ENCODE results near the gene EDNRA.
"Not testable (repeated sequence)": the region's sequence is repeated elsewhere in the genome, so short reads cannot be mapped to it uniquely, and the experiment has no call there.

EDNRA gene

DNA sequence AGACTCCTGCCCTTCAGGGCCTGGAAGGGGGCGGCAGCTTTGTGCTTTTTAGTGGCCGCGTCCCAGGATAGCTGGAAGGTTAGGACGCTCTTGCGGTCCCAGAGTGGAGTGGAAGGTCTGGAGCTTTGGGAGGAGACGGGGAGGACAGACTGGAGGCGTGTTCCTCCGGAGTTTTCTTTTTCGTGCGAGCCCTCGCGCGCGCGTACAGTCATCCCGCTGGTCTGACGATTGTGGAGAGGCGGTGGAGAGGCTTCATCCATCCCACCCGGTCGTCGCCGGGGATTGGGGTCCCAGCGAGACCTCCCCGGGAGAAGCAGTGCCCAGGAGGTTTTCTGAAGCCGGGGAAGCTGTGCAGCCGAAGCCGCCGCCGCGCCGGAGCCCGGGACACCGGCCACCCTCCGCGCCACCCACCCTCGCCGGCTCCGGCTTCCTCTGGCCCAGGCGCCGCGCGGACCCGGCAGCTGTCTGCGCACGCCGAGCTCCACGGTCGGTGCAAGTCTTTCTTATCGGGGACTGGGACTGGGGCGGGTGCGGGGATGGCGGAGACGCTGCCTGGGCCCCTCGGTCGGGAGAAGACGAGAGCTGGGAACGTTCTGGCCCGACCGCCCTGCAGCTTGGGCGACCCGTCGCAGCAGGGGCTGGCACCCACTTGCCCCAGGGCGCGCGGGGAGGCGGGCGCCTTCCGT is at the start of gene EDNRA:
Gene EDNRA, plus strand, starts transcription at position 207 of the 686 bp plus-strand sequence. CDS start 4,585 bp downstream, outside the sequence.
- DNase-seq = no peak

DNA sequence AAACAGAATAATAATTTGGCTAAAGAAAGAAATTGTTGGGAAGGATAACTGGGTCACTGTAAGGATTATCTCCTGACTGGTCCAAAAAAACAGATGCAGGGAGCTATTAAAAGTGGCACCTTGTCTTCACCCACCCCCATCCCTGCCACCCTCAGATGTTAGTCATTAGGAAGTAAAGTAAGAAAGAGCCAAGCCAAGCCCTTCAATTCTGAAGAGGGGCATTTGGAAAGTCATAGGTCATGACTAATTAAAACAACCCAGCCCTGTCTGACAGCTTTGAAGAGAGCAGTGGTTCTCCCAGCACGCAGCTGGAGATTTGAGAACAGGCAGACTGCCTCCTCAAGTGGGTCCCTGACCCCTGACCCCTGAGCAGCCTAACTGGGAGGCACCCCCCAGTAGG is 46.5 kb upstream of the EDNRA start:
- DNase-seq = not testable (repeated sequence)

DNA sequence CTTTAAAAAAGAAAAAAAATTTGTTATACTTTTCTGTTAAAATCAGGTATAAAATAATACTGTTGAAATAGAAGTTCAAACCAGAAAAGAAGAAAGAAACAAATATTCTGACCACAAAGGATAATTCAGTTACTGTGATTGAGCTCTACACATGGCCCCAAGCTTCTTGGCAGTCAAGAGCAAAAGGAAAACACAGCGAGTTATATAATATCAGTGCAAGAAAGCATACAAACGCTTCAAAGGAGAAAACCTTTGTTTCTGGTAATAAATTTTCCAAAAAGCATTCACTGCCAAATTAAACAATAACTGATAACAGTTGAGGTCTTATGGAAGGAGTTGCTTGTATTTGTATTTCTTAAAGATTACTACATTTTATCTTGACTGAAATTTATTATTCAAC is 40.5 kb upstream of the EDNRA start:
- no peak for DNase-seq

DNA sequence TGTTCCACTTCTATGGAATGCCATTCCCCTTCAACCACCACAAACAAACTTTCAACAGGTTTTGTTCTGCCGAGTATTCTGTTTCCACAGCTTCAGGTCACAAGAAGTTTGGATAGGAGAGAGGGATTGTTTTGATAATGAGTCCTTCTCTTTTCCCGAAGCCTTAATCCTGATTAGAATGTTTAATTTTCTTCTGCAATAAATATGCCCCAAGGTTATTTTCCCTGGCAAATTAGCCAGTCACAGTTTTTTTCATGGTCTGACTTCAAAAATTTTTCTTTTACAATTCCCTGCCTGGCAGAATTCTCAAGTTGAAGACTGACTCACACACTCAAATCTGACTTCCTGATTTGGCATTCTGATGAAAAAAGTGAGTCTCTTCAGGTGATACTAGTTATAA is 33.1 kb upstream of the EDNRA start:
- DNase-seq = no peak

DNA sequence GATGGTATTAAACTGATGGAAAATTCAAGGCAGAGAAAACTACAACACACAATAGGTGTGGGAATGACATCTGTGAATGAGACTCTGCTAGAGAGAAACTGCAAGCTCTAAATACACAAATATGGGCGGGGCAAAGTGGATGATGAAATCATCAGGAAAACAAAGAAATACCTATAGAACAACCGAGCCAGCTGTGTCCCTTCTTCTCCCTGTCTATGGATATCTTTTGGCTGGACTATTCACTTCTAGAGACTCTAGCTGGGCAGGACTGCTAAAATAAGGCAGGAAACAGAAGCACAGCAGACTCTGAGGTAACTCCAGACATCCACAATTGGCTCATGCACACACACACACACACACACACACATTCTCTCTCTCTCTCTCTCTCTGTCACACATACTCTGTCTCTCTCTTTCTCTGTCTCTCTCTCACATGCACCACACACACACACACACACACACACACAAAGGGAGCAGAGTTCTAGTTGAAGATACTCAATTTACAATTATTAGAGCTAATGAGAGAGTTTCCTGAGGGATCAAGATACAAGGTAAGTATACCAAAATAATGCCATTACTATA is 27.2 kb upstream of the EDNRA start:
- no peak for DNase-seq

DNA sequence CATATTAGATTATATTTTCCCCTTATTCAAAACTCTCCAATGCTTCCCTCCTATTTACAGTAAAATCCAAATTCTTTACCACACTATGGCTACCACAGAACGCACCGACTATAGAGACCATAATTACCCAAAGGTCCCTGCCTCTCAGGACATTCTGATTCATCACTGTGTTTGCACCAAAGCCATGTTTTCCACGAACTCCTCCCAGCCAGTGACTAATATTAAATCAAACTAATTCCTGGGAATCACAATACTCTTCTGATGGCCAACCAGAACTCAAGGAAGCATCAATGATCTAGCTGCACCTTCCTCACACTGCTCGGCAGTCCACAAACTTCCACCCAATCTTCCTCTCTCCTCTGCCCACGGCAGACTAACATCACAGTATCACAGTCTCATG is 24.2 kb upstream of the EDNRA start:
- DNase-seq = no peak

DNA sequence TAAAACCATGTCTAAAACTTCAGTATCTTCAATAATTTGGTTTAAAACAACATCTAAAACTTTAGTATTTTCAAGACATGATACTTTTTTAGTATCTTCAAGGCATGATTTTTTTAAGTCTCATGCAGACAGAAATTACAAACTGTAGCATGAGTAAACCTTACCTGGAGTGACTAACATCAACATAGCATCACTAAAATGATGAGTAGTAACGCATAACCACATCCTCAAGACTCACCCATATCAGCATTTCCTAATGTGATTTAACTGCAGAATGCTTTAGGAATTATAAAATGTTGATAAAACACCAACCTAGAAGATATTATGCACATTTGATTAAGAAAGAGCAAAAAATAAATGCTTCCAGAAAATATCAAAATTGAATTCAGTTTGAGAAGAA is 19.7 kb upstream of the EDNRA start:
- DNase-seq = no peak

DNA sequence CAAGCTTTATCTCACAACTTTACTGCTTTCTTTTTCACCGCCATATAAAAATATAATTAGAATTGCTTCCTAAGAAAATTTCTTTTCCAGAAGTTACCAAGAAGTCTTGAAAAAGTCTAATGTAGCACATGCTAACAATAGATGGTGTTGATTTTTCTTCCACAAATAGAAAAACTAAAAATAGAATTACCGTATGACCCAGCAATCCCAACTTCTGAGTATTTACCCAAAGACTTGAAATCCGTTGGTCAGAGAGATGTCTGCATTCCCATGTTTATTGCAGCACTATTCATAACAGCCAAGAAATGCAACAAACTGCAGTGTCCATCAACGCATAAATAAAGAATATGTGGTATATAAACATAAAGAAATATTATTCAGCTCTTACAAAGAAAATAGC is 17.8 kb upstream of the EDNRA start:
- no peak for DNase-seq

DNA sequence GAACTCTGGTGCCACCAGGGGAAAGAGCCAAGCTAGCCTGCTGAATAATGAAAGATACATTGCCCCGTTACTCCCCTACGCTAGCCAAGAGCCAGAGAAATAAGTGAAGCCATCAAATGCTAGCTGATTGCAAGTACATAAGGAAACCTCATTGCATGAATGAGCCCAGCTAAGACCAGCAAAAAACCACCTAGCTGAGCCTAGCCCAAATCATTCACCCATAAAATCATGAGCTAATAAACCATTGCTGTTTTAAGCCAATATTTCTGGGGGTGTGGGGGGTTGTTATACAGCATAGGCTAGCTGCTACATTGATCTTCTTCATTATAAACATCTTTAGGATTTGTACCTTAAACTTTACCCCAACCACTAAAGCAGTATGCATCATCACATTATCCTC is 15.4 kb upstream of the EDNRA start:
- DNase-seq = no peak

DNA sequence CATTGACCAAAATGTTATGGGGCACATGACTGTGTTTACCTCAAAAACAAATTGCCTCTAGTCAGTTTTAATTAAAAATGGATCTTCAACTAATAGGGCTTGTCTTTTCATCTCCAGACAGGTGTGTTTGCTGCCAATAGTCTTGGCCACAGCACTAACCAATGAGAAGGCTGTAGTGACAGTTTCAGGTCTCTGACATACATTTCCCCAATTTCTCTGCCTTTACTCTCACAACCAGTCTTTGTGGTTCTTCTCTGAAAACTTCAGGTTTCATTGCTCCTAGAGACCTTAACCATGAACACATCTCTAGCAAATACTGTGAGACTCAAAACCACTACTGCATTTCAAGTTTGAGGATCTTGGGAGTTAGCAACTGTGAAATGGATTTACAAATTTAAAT is 3.5 kb upstream of the EDNRA start:
- no peak for DNase-seq

DNA sequence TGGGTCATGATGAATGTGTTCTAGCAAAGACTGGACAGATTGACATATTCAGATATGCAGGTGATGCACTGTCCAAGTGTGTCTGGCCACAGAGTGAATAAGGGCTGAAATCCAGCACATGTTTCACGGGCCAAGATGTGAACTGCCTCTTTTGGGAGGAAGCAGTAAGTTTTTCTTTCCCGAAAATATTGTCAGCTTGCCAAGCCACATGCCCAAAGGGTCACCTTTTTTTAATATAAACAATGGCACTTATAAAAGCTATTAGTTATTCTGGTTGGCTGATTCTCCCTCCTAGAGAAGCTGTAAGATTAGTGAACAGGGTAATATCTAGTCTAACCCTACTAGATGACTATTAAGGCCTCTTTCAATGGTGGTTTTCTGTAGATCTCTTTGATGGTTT is 1.5 kb upstream of the EDNRA start:
- DNase-seq = no peak

DNA sequence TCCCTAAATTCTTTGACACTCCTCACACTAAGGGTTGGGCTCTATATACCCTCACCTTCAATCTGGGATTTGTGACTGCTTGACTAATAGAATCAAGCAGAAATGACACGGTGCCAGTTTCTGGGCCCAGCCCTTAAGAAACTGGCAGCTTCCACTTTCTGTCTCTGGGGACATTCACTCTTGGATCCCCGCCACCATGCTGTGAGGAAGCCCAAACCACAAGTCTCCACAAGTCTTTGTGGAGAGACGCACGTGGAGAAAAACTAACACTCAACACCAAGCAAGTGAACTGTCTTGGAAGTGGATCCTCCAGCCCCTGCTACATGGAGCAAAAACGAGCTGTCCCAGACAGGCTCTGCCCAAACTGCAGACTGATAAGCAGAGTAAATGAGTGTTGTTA is 1.1 kb upstream of the EDNRA start:
- no peak for DNase-seq

DNA sequence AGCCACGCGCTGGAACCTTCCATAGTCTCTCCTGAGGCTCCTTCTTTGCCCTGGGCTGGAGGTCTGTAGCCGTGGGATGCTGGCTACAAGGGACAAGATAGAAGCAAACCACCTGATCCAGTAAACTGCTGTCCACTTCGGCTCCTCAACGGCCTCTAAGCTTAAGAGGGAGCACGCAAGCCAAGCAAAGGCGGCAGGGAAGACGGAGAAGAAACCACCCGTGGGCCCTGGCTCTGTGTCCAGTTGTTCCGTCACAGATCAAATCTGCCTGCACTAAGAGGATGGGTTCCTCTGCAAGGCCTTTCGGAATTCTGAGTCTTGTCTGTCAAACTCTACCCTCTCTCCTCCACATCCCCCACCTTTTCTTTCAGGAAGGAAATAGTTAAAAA is 401 bp upstream of the EDNRA start:
- DNase-seq = no peak

DNA sequence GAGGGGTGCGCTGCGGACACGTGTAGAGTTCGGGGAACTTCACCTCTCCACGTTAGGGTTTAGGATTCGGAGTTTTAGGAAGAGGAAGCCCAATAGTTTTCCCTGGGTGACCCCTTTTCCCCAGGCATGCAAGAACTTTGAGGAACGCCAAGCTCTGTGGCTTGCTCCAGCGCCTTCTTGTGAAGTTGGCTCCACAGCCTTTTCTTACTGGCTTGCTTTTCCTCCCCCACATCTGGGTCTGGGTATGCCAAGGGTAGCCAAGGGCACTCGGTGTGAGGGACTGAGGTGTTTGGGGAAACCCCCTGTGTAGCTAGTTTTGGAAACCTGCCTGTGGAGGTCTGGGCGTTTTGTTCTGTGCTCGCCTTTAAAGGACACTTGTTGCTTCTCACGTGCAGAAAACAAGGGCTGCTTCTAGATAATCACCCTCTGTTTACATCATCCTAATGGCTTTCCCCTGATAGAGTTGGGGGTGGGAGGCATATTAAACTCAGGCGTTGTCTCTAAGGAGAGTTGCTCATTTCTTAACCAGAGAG is 746 bp downstream of the EDNRA start:
- no peak for DNase-seq

DNA sequence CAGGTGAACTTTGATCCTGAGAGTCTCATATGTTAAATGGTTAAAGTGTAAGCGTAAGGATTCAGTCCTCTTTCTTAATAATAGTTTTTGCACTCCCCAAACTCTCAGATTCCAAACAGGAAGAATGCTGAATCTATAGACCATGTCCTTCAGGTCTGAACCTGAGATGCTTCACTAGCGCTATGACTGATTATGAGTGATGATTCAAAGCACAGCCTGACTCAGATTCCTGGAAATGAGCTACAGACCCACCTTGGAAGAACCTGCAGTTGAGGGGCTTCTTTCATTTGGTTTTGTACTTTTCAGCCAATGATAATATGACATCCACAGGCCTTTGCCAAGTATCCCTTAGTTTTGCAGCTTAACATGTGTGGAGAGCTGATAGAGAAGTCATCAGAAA is 1.4 kb downstream of the EDNRA start:
- no peak for DNase-seq

DNA sequence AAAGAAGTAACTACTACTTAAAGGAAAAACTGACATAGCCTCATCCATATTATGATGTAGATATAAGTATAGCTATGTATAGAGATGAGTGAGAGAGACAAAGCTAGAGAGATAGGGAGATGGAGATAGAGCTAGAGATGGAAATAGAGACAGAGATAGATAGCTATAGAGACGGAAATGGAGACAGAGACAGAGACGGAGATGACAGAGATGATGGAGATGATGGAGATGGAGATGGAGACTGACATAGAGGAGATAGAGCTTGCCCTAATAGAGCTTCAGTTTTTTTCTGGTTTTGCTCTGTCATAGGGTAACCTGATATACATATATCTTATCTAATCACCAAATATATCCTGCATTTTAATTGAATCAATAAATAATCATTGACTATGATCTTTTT is 4.3 kb downstream of the EDNRA start:
- no peak for DNase-seq

DNA sequence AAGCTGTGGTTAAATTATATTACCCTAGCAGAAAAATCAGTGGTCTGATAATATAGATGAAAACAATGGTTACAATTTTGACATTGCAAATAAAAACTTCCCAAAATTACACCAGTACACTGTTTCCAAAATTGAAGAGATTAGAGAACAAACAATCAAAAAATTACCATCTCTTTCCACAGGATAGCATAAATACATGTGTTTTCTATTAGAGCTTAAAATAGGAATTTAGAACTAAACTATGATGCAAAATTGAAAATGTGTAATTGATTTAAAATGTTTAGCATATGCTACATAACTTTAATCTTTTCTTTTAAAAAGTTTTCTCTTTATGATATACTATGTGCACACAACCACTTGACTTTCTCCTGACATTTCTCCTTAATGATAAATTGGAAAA is 6.7 kb downstream of the EDNRA start:
- DNase-seq = no peak

DNA sequence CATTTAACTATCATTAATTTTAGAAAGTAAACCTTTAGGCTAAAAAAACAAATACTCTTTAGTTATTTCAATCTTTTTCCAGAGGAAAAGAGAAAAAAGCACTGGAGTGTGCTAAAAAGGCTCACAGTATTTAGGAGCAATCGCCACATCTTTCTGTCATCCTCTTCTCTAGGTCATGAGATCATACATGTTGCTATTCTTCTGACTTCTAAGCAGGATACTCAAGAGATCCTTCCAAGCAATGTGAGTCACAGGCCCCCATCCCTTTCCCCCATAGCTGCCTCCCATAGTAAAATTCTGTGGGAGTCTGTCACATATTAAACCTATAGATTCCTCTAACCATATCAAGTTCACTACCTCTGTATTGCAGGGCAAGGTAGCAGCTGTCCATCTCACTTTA is 7.7 kb downstream of the EDNRA start:
- DNase-seq = no peak

DNA sequence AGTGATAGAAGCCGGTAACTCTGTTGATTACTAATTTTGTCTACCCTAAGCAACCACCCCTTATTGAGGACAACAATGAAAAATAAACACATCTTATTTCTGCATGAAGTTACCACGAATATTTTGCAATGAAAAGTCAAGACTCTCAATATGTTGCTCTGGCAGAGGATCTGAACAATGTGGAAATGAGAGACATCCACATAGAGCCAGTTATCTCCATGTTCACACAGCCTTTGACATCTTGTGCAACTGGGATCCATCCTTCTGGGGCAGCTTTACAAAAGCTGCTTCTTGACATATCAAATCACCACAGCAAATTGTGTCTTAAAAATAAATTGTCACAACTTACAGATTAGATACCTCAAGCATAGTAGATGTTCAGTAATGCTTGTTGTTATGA is 10.2 kb downstream of the EDNRA start:
- no peak for DNase-seq

DNA sequence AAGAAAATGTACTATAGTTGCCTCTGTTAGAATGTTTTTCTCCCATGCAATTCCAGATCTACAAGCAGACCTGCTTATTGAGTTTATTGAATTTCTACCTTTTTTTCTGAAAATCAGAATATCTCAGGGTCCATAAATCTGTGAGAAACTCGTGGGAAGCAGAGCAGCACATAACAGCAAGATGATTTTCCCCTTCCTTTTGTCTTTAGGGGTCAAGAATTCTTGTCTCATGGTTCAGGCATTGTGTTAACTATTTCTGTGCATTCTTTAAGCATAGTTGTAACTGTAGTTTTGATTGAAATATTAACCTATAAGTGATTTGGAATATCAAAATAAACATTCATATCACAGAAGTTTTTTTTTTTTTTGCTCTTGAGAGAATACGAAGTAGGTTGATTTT is 11.4 kb downstream of the EDNRA start:
- no peak for DNase-seq

DNA sequence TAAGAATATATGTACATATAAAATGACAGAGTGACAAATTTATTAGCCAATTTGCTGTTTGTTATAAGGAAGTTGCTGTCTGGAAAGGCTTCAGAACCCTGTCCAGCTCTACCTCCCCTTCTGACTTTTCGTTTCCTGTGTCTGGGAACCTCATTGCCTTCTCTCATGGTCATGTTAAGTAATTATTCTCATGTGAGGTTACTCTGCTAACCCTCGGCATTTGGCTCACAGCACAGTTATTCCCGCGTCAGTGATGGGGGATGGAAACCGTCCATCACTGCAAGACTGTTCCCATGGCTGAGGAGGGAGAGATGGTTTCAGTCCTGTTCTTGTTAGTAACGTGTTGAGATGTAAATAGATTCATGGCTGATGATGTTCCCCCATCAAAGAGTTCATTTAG is 11.9 kb downstream of the EDNRA start:
- no peak for DNase-seq

DNA sequence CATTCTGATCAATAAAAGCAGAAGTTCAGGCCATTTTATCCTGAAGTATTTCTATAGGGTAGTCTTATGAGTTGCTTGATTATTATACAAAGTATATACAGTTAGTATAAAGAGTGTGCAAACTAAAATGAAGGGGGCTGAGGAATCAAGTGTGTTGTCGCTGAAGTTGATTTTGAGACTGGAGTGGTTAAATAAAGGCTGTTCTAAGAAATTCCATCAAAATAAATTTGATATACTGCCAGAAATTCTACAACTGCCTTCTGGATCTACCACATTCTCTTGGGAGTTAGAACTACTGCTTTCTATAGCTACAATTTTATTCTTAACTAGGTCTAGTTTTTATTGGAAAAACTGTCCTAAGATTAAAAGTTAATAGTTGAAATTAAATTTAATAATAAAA is 12.4 kb downstream of the EDNRA start:
- no peak for DNase-seq

DNA sequence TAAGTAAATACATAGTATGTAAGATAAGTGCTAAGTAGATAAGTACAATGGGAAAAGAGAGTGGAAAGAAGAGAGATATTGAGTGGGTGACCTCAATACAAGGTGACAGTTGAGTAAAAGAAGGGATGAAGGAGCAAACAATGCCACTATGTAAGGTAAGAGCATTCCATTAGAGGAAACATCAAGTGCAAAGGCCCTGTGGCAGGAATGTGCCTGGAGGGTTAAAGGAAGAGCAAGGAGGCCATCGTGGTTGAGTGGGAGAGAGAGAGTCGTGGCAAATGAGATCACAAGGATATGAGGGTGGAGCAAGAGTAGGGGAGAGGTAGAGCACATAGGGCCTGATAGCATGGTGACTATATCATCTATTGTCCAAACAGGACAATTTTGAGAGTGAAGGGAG is 13.4 kb downstream of the EDNRA start:
- DNase-seq = no peak

DNA sequence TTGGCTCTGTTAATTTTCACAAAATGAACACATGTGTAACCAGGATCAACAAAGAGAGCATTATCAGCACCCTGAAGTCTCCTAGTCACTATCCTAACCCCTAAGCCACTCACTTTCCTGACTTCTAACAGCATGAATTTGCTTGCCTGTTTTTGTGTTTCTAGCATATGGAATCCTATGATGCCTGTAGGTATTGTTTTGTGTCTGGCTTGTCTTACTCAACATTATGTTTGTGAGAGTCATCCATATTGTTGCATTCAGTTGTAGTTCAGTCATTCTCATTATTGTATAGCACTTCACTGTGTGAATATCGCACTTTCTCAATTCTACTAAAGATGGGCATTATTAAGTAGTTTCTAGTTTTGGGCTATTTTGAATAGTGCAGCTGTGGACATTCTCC is 15.6 kb downstream of the EDNRA start:
- DNase-seq = no peak

DNA sequence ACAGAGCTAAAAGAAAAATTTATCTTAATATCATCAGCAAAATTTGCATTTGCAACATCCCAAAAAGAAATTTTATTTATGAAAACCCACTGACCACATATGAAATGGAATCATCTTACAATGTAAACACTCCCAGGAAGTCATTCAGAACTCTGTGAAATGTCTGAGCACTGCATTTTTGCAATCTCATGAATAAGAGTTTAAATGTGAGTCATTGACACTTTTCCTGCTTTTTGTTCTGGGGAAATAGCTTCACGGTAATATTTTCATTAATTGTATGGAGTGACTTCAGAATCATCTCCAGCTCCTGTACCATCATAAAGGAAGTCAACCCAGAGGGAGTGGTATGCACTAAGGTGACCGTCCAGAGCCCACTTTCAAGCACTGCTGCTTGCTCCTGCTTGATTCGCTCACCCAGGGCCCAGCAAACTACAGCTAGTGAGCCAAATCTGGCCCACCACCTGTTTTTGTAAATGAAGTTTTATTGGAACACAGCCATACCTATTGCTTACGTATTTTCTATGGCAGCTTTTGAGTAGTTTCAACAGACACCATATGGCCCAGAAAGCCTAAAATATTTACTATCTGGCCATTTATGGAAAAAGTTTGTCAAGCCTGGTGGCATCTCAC is 17.2 kb downstream of the EDNRA start:
- no peak for DNase-seq

All from NCI-H345 (cell line).